TTC549 (cell line): ENCODE measurements around the gene TTLL1.
"Not testable (repeated sequence)": the region's sequence is repeated elsewhere in the genome, so short reads cannot be mapped to it uniquely, and the experiment has no call there.

Experiments
- FAIRE-seq: peaks from 2 replicates; lab custom pipeline; 2012; peaks lifted over from hg19 to GRCh38; lab: Jason Lieb, UNC

Gene TTLL1

DNA sequence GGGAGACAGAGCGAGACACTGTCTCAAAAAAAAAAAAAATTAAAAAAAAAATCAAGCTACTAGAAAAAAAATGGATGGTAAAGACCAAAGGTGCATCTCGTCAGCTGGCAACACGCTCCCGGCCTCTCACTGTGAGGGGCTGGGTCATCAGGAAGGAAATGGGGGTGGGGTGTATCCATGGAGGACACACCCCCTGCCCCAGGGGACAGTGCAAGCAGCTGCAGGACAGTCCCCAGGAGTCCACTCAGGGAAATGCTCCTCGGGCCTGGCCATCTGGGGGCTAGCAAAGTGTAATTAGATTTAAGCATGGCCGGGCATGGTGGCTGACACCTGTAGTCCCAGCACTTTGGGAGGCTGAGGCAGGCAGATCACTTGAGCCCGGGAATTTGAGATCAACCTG is 23.1 kb downstream of the TTLL1 start:
- no peak for FAIRE-seq

- FAIRE-seq: no peak
These were observed 29.0 kb downstream of the TTLL1 start for GRCh38 chr22:43060183-43060582.

DNA sequence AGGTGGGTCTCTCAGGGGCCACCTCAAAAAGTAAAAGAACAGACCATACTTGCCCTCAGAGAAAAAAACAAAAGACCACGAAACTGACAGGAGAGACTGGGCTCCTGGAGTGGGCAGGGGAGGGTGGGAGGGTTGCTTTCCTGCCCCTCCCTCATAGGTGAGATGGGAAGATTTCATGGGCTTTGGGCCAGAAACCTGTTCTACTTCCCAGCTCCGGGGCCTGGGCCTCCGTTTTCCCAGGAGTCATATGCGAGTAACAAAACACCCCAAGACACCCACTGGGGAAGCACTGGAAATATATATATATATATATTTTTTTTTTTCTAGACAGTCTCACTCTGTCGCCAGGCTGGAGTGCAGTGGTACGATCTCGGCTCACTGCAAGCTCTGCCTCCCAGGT is 31.6 kb downstream of the TTLL1 start:
- FAIRE-seq: no peak

GRCh38 chr22:43053176-43053575 is 36.0 kb downstream of the TTLL1 start:
- FAIRE-seq: no peak

GRCh38 chr22:43050995-43051394 is 38.2 kb downstream of the TTLL1 start:
- FAIRE-seq: no peak

GRCh38 chr22:43047605-43048004 is 41.6 kb downstream of the TTLL1 start:
- no peak for FAIRE-seq

DNA sequence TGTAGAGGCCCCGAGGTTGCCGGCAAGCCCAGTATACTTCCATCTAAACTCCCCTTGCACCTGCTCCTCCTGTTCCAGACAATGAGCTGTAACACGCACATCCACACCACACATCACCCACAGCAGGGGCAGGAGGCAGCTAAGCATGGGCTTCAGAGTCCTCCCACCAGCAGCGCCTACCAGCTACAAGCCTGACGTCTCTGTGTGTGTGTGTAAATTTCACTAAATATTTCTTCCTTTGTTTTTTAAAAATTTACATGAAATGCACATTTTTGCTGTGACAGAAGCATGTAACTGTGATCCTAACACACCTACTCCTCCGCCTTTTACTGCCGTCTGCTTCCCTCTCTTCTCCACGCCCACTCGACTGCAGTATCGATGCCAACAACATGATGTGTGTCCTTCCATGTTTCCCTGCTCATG is 44.9 kb downstream of the TTLL1 start:
- no peak for FAIRE-seq

DNA sequence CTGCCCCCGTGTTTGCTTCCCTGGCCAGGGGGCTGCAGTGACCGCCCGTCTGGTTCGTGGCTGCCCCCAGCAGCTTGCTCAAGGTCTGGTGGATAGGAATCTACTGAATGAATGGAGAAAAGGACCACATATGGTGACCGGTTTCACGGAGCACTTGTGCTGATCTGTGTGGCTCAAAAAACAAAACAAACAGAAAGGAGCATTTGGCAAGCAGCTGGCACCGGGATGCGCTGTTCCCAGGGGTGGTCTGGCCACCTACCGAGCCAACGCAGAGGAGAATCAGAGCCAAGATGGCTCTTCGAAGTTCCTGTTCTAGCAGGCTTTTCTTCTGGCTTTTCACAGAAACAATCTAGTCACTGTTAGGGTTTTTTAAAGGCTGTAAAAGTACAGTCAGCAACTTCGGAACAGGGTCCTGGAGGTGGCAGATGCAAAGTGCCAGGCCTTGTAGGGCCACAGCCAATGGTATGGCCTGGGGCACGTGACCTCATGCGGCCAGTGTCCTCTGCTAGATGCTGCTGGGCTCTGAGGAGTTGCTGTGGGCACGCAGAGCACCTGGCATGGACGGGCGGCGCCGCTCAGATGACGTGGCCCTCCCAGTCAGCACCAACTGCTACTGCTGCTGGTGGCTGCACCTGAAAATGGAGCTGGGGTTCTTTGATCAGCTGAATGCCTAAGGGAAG is 47.0 kb downstream of the TTLL1 start:
- no peak for FAIRE-seq

- FAIRE-seq: no peak
These were observed 49.4 kb downstream of the TTLL1 start for GRCh38 chr22:43039800-43040199.

DNA sequence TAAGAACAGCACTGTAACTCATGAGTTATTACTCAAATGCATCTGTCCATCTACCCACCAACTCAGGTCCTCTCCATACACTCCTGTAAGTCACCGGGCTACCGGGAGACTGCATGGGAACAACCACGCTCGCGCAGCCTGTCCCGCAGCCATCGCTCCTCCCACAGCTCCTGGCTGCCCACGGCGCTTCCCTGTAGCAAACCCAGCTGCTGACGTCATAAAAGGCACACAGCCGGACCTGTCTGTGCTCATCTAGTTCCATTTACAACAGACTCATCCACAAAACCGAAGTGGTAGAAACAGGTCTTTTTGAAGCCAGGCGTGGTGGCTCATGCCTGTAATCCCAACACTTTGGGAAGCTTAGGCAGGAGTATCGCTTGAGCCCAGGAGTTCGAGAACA is 50.9 kb downstream of the TTLL1 start:
- no peak for FAIRE-seq

DNA sequence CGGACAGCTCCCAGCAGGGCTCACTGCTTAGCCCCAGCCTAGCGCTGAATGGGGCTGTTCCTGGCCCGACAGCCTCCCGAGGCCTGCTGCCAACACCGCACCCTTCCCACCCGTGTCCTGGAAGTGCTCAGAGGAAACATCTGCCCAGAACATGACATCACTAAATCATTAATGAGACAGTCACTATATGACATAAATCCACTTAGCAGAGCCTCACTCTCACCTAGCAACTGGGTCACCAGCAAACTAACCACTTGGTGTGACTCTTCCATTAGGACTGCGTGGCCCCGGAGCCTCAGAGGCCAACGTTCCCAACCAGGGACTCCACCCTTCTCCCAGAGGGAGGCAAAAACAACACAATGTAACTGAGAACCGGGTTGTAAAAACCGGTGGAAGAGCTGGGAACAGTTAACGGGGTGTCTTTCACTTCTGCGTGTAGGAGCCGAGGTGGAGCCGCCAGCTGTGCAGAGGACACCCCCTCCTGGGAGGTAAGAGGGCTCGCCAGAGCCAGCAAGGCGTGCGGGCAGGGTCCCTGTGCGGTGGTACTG is 52.8 kb downstream of the TTLL1 start:
- no peak for FAIRE-seq

DNA sequence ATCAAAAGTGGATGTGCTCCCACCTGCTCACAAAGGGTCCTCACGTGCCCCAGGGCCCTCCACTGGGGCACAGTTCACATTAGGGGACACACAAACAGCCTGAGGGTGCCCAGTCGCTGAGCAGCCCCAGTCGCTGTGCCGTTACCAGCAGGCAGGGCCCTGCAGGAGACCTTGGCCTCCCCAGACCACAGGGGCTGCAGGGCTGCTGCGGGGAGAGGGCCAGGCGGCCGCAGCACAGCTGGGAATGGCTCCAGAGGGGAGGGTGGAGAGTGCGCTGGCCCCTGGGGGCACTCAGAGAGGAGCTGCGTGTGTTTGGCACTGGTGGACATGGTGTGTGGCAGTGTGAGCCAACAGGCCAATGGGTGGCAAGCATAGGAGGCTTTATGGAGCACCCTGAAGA is 53.9 kb downstream of the TTLL1 start:
- FAIRE-seq: no peak

GRCh38 chr22:43031617-43032016 is 57.6 kb downstream of the TTLL1 start:
- FAIRE-seq: no peak

DNA sequence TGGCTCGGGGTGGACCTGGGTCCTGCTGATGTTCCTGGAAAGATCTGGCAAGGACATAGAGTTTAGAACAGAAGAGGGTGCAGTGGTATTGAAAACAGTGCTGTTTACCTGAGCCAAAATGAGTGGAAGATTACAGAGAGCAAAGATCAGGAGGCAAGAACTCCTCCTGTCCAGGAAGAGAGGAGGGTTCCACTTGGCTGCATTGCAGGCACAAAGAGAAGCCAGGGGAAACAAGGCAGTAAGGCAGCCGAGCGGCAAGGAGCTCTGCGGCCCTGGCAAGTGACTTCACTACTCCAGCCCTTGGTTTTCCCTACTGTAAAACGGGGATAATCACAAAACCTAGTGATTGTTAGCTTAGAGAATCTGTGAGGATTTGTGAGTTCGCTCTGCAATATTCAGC is 70.6 kb downstream of the TTLL1 start:
- no peak for FAIRE-seq

DNA sequence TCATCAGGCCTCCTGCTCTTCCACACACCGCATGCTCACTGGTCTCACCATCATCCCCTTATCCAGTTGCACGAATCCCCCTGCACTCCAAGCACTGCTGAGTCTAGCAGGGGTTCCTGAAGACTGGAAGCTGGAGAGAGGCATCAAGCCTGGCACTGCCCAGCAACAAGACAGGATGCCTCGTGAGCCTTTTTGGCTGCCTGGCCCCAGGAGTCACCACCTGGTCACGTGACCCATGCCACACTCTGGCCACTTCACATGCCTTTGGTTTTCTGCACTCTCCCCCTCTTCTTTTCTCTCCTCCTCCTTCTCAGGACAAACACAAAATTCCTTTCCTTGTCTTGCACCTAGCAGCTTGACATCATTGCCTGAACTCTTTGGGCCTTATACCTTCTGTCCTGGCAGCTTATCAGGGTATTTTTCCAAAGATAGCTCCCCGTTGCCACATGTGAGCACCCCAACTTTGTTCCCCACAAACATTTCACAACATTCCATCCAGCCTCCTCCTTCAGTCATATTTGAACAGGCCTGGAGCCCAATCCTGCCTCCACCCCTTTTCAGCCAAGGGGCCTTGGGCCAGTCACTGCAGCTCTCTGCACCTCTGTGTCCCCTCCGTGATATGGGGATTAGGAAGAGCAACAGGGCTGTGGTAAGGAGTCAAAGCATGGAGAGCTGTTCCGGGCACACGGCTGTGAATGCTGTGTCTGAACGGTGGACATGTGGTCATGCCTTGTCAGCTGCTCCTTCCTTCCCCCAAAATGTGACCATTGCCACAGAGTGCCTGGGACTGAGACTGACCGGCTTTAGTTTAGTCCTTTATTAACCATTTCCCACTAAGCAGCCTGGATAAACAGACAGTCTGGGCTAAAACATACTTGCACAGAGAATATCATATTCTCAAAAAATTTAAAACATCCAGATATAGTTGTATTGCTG is 71.4 kb downstream of the TTLL1 start:
- no peak for FAIRE-seq

DNA sequence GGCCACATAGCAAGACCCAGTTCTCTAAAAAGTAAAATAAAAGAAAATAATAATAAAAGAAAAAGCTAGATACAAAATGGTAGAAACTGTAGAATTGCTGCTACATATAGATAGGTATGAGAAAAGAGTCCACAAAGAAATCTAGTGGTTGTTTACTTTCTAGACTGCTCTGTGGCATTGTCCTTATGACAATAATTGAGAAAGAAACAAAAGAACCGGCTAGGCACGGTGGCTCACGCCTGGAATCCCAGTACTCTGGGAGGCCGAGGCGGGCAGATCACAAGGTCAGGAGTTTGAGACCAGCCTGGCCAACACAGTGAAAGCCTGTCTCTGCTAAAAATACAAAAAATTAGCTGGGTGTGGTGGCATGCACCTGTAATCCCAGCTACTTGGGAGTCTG is 73.0 kb downstream of the TTLL1 start:
- not testable (repeated sequence) for FAIRE-seq

DNA sequence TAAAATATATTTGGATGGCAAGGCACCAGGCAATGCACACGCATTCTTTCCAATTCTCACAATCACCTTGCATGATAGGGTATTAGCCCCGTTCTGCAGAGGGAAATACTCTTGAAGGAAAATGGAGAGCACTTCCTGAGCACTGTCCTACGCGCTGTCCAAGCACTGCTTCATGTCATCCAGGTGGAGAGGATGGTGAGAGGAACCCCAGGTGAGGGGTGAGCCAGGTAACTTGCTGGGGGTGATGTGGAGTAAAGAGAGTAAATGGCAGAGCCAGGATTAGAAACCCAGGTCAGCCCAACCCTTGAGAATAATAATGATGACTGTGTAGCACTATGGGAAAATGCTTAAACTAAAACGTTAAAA is 73.5 kb downstream of the TTLL1 start:
- no peak for FAIRE-seq

DNA sequence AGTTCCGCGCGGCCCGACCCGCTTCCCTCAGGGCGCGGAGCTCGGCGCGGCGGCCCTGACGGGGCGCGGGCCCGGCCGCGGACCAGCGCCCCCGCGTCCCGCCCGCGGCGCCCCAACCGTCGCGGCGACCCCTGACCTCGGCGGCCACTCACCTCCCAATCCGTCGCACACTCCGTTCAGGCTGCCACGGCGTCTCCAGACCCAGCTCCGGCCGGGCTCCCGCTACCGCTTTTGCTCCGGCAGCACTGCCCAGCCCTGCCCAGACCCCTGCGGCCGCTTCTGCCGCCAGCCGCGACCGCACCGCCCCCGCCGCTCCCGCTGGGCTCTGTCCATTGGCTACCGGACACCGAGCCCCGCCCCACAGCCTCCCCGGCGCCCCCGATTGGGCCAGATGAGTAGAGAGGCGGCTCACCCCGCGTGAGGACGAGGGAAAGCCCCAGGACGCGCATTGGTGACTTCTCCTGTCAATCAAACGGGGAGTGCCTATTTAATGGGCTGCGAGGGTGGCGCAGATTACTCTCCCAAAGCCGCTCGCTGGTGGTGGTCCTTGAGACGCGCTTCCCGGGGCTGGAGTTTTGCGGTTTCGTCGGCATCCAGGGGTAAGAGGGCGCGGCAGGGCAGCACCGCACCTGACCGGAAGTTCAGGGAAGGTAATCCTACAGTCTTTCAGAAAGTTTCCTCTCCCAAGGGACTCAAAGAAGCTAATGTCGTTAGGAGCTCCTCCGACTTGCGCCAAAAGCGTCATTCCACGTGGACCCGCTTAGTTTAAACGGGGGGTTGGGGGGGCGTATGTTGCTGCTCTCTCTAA is 74.1 kb downstream of the TTLL1 start, which contains the start of gene PACSIN2:
TSS of gene PACSIN2 (minus strand) at position 281 of the 808 bp plus-strand sequence. CDS start 103,069 bp downstream, outside the sequence.
- no peak for FAIRE-seq

DNA sequence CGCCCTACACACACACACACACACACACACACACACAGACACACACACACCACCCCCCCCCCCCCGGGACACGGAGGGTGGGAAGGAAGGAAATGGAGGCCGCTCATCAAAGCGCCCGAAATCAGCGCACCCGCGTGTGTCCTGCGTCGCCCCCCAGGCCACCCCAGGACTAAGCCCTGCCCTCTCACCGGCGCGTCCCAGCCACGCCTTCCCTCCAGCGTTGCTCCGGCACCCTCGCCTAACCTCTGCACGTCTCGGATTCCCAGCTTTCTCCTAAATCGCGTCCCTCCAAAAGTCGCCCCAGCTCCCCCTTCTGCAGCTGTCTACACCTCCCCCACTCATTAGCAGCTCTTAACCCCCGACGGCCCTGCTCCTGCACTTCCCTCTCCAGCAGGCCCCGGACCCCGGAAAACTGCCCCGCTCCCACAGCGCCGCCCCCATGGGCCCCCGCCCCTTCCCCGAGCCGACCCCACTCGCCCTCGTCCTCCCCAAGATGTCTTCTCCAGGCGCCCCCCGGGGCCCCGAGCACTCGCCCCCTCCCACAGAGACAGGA is 74.8 kb downstream of the TTLL1 start:
- FAIRE-seq: no peak

DNA sequence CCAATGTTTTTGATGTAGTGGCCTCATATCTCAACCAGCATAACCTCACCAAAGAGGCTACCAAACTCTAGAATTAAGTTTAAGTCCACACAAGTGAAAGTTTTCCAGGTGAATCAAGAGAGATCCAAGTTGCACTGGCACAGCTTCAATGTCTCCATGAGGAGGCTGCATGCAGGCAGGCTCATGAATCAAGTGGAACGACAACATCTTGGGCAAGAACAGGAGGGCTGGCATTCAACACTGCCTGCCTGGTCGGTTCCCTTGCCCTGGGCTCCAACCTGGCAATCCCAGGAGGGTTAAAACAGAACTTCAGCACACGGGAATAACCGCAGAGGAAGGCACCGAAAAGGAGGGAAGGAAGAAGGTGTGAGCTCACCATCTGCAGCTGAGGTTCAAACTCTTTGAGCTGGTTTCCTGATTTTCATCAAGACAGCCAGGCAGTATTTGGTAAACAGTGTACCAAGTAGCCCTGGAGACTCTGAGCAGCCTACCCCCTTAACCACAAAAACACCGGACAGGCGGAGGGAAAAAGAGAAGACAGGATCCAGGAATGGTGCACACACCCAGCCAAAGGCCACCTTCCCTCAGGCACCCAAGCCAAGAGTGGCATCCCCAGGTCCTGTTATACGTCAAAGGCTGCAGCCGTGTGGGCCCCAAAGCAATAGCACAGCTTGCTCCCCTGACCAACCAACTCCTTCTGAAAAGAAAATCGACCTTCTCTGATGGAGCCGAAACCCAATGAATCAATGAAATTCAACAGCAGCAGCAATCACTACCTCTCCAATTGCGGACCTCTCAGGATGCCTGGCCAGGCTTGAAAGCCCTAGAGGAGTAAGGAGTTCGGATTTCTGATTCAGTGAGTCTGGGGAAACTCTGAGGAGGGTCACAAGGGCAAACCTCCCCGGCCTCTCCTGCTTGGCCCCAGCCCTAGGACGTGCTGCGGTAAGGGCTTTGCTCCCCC is 75.6 kb downstream of the TTLL1 start:
- no peak for FAIRE-seq

DNA sequence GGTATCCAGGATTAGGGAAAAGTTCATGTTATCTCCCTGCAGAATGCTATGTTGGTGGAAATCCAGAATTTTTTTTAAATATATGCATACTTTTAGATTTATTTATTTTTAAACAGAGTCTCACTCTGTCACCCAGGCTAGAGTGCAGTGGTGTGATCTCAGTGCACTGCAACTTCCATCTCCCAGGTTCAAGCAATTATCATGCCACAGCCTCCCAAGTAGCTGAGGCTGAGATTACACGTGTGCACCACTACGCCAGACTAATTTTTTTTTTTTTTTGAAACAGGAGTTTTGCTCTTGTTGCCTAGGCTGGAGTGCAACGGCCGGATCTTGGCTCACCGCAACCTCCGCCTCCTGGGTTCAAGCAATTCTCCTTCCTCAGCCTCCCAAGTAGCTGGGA is 76.8 kb downstream of the TTLL1 start:
- no peak for FAIRE-seq
